Measurements from ENCODE around the gene THUMPD3. TPM values are rescaled to one million over a fixed set of nuclear protein-coding genes. Genes with fewer than 3 reads are reported as not detected.

Gene THUMPD3
- total and polyA plus RNA-seq, 2 of the 13 experiments (the other 11 are each of a cell fraction or from before 2014, with no cell fraction given), result 31.2 to 44.1 TPM

GRCh38 chr3:9352917-9353752 lies 9.7 kb upstream of the THUMPD3 start (continued):
- no peak for TF ChIP-seq CCAR2 (optimal IDR thresholded peaks at IDR 0.05; ENCODE audit: low read depth, low read length)
- no peak for TF ChIP-seq DNMT3B (CRISPR knock-in tag; conservative IDR thresholded peaks at IDR 0.05)
- no peak for TF ChIP-seq ZNF441 (CRISPR knock-in tag; IDR thresholded peaks at IDR 0.05; ENCODE audit: borderline replicate concordance)
- TF ChIP-seq ZNF572 (CRISPR knock-in tag; IDR thresholded peaks at IDR 0.05), result 0 out of 2 replicates have a peak, but pooled peaks have one; percentile 22
- TF ChIP-seq ZBTB1 (CRISPR knock-in tag; IDR thresholded peaks at IDR 0.05; ENCODE audit: borderline replicate concordance), result no peak
- peak; percentile 94 for TF ChIP-seq PAXIP1 (CRISPR knock-in tag; conservative IDR thresholded peaks at IDR 0.05)
- peak; percentile 74 for TF ChIP-seq ELF3 (CRISPR knock-in tag; IDR thresholded peaks at IDR 0.05)
- TF ChIP-seq MEF2D (CRISPR knock-in tag; IDR thresholded peaks at IDR 0.05), result no peak
- no peak for TF ChIP-seq CBX2 (IDR thresholded peaks at IDR 0.05; ENCODE audit: low read depth, low read length)
- no peak for TF ChIP-seq CBX2 (CRISPR knock-in tag; IDR thresholded peaks at IDR 0.05; ENCODE audit: low read depth)
- TF ChIP-seq CCDC6 (CRISPR knock-in tag; IDR thresholded peaks at IDR 0.05), result peak; percentile 48; the same call in 1 of the 2 replicates
- TF ChIP-seq ZNF788 (CRISPR knock-in tag; IDR thresholded peaks at IDR 0.05; ENCODE audit: borderline replicate concordance), result no peak
- no peak for TF ChIP-seq DNMT1 (CRISPR knock-in tag; IDR thresholded peaks at IDR 0.05)
- no peak for TF ChIP-seq CSRNP2 (CRISPR knock-in tag; conservative IDR thresholded peaks at IDR 0.05; ENCODE audit: low read depth)
- no peak for TF ChIP-seq SOX6 (IDR thresholded peaks at IDR 0.05)
- peak; percentile 81 for TF ChIP-seq SOX6 (CRISPR knock-in tag; IDR thresholded peaks at IDR 0.05)
- TF ChIP-seq GABPA (IDR thresholded peaks at IDR 0.05; ENCODE audit: low read depth, low read length), result no peak
- TF ChIP-seq GABPA (CRISPR knock-in tag; IDR thresholded peaks at IDR 0.05; ENCODE audit: low read depth), result peak; percentile 66
- TF ChIP-seq ZNF251 (CRISPR knock-in tag; IDR thresholded peaks at IDR 0.05), result no peak
- peak; percentile 37; the same call in 1 of the 2 replicates for TF ChIP-seq ZNF580 (CRISPR knock-in tag; IDR thresholded peaks at IDR 0.05; ENCODE audit: borderline replicate concordance, low read depth)
- TF ChIP-seq ZNF276 (CRISPR knock-in tag; IDR thresholded peaks at IDR 0.05; ENCODE audit: low read depth), result no peak
- TF ChIP-seq ZNF512 (CRISPR knock-in tag; IDR thresholded peaks at IDR 0.05), result no peak

Measured in HepG2 (cell line).